HG02885 (cell line): ENCODE results near the gene FRRS1.

Experiments
- ATAC-seq: cut with Tn5 transposase; IDR thresholded peaks from one replicate; pipeline ENCODE4 v1.9.1; 2021; ENCODE audit warnings: mild to moderate bottlenecking; ENCODE audit not compliant: unreplicated experiment, poor library complexity

FRRS1 gene

DNA sequence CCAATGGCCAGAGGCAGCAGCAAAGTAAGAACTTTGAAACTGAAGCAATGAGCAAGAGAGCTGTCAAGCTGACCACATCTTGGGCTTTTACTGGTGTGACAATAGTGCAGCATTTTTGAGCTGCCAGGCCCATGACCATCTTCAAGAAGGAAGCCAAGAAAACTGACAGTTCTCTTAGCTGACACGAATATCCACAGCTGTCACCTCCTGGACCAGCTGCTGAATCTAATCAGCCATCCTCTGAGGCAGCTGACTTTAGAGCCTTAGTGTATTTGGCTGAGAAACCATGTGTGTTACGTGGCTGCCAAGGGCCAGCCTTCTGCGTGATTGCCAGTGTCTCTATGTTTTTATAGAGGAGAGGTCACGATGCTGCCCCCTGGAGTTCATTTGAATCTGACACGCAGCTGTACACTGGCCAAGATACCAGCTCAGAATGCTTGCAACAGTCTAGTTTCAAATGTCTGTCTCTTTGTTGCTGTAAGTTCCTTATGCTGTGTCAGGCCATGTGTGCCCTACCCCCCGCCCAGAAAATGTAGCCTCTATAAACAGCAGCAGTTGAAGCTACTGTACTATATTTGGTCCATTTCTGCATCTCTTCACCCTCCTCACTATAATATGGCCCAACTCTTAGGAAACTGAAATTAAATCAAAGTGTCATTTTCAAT, 80.8 kb downstream of the FRRS1 start:
- peak; percentile 98 for ATAC-seq

DNA sequence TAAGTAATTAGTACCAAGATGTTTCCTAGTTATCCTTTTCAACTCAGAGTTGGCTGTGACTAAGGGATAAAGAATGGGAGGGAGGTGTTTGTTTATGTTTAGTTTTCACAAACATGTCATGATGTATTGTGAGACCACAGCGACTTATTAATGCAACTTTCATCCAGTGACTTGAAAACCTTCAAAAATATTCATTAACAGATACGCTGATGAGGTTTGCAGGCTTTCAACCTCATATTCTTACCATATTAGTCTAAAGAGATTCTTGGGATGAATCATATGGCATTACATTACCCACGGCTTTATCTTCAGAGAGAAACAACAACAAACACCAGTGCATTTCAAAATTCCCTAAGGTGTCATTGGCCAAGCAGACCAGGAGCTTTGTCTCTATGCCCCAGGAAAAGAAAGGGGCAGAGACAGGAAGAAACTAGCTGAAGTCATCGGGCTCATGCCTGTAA, 84.1 kb downstream of the FRRS1 start:
- no peak for ATAC-seq

DNA sequence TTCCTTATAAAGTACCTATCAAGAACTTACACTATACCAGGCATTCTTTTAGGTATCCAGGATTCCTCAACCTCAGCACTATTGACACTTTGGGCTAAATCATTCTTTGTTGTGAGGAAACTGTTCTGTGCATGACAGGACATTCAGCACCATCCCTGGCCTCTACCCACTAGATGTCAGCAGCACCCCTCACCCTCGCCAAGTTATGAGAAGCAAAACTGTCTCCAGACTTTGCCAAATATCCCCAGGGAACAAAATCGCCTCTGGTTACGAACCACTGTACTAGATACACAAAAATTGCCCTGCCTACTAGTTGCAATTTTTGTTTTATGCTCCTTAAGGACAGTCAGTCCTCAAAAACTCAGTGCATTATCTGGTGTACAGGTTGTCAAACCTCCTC, 84.9 kb downstream of the FRRS1 start:
- ATAC-seq: no peak

DNA sequence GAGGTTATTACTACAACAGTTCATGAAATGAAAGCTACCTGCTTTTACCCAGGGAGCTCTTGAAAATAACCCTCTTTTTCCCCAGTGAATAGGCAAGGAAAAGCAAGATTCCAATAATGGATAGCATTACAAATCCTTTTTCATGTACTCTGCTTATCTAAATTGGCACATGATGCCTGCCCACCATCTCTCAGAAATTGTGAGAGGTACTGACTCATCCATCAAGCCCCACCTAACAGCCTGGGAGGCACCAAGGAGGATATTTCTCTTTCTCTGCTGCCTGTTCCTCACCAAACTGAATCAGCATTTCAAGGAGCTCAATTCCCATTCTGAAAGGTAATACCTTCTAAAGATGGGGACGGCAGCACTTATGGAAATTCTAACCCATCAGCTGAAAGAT, 86.2 kb downstream of the FRRS1 start:
- ATAC-seq: no peak

DNA sequence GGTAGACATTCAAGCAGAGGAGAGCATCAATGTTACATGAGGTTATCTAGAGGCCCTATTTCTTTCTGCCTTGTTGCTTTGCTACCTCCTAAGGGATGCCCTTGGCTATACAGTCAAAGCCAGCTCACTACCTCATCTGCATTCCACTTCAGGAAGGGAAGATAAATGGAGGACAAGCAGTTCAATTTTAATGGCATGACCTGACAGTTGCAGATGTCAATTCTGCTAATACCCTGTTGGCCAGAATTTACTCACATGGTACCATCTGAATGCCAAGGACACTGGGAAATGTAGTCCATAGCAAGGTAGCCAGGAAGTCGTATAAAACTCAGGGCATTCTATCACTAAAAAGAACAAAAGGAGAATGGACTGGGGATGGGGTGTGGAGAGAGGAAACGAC, 89.0 kb downstream of the FRRS1 start:
- no peak for ATAC-seq

DNA sequence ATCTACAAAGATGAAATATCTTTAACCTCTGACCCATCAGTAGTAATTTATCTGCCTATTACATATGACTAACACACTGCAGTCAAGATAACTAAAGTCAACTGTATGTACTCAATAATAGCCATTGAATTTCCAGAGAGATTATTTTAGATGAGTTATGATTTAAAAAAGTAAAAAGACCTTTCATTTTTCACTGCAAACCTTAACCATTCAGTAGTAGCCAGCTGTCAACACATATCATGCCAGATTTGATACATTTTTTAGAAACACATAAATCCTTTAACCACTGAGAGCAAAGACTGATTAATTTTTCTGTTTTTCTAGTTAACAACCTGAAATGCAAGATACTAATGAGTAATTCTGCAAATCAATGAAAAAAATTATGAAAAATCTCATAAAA, 89.6 kb downstream of the FRRS1 start:
- no peak for ATAC-seq

DNA sequence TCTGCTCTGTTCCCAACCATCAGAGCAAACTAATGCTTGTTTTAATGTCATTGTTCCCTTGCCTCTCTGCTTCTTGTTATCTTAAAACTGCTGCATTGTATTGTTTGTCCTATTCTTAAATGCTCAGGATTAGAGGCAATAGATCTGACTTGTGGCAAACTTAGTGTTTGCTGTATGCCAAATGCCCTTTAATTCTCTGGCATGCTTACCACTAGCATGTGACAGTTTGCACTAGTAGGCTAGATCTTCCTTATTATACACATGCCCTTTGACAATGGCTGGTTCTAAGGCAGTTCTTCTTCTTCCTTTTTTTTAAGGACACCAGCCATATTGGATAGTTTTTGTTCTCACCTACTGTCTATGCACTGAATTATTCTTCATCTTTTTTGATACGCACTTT, 90.4 kb downstream of the FRRS1 start:
- ATAC-seq: no peak

DNA sequence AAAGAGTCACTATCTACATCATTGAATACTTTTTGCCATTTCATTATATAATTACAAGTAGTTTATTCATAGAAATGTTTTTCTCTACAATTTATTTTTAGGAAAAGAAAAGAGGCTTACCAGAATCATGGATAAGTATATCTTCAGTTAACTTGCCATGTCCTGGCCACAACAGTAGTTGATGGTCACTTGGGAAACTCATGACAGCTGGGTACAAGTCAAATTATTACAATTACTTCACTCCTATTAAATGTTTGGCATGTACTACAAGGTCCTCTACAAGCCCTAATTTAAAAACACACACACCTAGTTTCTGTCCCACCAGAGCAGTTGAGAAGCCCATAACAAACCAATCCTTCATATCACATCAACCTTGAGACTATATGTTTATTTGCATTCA, 91.1 kb downstream of the FRRS1 start:
- no peak for ATAC-seq

DNA sequence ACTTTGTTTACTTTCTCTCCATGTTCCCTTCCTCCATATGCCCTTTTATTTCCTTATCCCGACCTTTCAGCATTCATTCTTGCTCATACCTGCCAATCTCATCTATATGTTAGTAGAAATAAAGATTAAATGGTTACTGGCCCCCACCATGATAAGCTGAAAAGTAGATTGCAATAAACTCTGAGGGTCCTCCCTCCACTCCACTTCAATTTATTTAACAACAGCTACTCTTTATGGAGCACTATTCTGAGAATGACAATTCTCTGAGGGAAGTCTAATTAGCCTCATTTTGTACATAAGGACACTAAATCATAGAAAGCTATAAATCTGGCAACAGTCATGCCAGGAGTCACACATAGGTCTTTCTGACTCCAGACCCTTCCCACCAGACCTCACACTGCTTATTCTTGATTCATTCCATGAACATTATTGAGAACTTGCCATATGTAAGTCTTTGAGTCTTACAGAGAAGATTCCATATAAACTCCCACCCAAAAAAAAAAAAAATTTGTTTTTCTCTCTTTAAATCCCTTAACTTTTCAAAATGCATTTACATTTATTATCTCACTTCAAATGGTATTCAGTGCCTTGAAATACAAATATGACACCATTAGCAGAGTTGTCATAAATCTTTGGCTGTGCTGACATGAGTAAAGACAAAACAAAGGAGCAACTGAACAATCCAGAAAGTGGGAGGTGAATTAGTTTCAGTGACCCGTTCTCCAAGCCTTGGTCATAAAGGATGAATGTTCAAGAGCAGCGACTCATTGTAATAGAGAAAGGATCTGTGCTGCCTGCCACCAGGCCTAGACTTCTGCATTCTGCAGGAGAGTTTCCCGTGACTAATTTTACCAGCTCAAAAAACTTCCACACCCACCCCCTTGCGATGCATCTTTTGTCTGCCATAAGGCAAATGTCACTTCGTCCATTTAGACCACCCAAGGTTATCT, 92.0 kb downstream of the FRRS1 start:
- ATAC-seq: no peak

DNA sequence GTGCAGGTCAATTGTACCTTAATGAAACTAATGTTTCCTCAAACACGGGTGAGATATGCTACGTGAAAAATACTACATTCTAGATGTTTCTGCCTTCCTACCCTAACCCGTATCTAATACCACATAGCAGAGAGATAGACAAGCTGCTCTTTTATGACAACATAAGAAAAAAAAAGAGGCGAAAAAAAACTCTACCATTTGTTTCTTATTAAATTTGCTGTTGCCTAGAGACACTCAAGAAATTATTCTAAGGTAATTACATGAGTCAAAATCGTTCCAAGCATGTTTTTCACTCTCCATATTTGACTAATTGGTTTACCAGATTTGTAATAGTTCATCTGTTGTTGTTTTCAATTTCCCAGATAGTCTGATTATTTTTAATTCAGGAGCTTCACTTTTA, 93.1 kb downstream of the FRRS1 start:
- no peak for ATAC-seq

DNA sequence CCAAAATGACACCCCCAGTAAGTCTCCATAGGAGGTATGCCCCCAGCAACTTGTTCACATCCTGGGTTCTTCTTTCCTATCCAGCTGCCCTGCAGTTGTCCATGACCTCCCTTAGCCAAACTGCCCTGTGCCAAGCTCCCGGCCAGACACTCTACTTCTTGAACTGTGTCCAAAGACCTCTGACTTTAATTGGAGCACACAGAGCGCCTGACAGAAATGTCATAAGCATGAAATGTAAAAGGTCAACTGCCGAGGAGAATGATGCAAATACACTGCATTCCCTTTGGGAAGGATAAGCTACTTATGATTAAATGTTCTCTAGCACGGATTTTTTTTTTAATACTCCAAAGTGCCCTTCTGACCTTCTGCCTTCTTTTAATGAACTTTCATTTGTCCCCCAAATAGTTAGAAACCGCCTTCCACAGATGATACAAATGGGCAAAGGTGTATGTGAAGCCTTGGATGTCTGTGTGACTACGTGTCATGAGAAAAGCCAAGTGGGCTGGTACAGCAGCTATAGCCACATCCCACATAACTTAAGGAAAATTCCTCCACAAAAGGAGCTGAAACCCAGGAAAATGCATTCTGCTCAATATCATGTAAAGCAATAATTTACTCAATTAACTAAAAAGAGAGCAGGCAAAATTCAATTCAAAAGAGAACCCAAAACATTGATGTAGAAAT, 93.8 kb downstream of the FRRS1 start:
- no peak for ATAC-seq

DNA sequence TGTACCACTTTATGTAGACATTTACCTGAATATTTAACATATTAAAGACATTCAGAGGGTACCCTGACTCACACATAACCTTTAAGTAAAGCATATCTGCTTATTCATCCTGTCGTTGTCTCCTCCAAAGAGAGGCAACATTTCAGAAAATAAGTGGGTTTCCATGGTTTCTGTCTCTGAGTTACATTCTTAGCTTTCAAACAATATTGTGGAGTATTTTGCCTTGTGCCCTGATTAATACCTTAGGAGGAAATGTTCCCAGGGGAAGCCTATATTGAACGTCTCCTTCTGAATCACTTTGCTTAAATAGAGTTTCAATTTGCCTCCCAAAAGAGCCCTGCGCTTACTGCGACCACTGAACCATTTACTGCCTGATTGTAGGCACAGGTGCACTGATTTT, 94.4 kb downstream of the FRRS1 start:
- ATAC-seq: no peak

DNA sequence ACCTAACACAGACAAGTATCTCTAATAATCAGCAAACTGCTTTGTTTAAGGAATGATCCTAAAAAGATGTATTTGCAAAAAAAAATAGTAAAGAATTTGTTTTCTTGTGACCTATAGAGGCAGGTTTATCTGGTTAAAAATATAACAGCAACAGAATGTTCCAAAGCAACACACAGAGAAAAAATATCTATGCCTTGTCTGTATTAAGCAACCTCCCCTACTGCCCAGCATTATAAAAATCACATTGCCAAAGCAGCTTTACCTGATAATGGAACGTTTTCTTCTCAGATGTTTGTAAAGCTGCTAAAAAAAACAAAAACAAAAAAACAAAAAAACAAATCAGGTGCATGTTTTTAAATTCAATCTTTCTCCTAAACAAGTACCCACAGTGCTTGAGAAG, 95.9 kb downstream of the FRRS1 start:
- ATAC-seq: no peak

DNA sequence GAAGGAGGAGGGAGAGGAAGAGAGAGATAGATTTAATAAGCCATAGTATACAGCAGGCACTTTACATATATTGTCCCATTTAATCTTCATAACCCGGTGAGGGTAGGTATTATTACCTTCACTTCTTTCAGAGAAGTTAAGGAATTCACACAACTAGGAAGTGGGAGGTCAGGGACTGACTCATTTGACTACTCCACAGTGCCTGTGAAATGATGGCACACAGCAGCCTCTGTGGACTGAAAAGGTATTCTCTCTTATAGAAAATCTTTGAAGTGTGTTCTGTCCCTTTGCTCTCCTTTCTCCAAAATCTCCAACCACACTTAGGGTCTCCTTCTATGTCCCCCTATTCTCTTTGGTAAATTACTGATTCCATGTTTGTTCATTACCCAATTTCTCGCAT, 96.6 kb downstream of the FRRS1 start:
- ATAC-seq: no peak

DNA sequence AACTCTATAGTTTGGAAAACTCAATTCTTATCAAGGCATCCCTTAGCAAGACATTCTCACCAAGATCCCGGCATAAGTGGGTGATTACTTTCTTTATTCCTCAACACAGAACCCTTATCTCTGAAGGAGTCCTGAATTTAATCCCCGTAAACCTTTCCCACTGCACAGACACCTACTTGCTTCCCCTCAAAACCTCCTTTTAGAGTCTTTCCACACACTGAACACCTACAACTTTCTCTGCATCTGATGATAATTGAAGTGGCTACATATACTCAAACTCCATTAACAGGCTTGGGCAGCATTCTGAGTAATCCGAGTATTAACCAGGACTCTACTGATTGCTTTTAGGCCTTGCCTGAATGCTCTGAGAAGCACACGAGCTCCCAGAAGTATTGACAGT, 97.1 kb downstream of the FRRS1 start:
- no peak for ATAC-seq

DNA sequence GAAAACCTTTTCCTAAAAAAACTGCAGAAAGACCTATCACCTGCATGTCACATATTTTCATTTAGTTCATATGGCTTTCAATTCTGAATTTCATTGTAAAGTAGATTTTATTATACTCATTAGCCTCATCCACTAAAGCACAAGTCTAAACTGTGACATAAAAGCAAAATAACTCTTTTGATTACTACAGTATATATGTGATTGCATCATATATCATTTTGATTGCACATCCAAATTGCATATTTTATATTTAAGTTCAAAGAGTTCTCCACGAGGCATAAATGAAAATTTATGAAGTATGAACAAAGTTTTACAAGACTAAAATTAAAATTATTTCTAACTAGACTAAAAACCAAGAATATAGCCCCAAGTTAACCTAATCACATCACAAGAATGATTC, 101.2 kb downstream of the FRRS1 start:
- ATAC-seq: no peak

DNA sequence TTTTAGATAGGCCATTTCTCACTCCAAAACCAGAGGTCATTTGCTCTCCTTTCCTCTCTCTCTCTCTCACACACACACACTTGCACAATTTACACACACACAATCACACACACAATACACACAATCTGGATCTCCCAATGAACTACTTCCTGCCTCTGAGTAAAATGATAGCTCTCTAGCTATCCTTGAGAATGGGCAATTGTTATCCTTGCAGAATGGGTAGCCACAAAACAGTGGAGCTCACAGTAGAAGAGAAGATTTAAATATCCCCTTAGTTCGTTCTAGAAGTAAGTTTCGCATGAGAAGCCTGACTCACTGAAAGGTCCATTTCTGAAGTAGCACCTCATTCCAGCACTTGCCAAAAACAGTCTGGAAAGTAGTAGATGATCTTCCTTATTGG, 102.9 kb downstream of the FRRS1 start:
- no peak for ATAC-seq

DNA sequence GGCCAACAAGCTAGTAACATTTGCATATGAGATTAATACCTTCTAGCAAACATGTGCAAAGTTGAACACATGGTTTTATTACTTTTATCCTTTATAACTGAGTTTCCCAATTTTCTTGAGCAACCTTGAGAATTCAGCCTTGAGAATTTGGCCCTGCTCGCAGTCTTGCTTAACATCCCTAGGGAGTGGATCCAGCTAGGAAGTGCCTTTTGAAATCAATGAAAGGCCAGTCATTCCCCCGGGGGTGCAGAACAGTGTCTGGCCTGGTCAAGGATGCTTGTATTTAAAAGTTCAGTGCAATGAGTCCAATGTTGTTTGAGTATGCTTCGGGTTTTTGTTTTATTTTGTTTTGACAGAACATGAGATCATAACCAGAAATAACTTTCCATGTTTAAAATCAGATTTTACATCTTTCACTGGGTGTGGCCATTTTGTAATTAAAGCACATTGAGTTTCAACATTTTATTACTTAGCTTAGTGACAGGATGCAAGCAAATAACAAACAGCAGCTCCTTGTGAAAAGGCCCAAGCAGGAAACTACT, 103.8 kb downstream of the FRRS1 start:
- ATAC-seq: no peak

DNA sequence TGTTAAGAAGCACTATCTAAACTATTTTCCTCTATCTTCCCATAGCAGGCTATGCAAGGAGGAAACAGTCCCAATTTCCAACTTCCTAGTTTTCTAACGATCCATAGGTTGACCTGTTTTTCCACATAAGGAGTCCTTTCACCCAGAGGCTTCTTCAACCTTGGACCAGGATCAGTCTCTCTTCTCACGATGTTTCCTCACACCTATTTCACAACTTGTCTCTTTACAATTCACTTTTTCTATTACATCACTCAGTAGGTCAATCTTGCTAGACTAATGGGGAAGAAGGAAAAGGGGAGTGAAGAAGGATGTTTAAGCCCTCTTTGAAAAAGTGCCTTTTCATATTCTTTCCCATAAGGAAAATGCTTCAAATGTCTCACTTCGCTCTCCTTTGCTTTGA, 104.7 kb downstream of the FRRS1 start:
- ATAC-seq: no peak

DNA sequence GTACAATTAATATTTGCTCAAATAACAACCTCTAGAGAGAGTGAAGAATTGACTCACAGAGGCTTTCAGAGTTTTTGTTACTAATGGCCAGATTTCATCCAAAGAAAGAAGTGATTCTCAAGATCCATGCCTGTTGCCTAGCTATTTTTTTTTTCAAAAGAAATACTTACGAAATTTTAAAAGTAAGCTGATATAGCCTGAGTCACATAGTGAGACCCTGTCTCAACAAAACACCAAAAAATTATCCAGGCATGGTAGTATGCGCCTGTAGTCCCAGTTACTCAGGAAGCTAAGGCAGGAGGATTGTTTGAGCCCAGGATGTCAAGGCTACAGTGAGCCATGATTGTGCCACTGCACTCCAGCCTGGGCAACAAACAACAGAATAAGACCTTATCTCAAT, 105.9 kb downstream of the FRRS1 start:
- no peak for ATAC-seq

DNA sequence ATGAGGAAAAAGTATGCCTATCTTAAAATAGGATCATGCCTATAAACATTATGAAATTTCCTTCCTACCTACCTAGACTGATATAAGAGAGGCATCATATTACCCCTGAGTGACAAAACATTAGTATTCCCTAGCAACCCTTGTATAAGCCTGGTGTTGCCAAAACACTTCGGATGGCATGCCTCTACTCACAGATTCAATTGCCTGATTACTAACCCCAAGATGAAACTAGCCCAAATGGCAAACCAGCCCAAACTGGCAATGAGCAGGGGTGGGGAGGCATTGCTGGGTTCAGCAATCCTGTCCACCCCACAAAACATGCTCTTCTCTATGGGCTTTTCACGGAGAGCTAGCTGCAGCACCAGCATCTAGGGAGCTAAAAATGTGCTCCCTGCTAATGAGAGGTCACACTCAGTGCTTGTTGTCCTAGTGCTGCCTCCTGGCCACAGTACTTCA, 106.7 kb downstream of the FRRS1 start:
- ATAC-seq: no peak
